GM19099 (cell line): ENCODE measurements around the gene NUP210.

Experiments
- POLR2A ChIP-seq: IDR thresholded peaks from 3 replicates; pipeline ENCODE4 v1.6.1; 2011; ENCODE audit warnings: low read depth; ENCODE audit not compliant: insufficient read length; ENCODE audit errors: extremely low read depth

Gene NUP210

GRCh38 chr3:13279532-13279910 is 140.6 kb downstream of the NUP210 start:
- TF ChIP-seq POLR2A = no peak

- no peak for TF ChIP-seq POLR2A
Observed at GRCh38 chr3:13278783-13279531, 141.2 kb downstream of the NUP210 start.

GRCh38 chr3:13277860-13278531 is 142.1 kb downstream of the NUP210 start:
- TF ChIP-seq POLR2A = no peak

GRCh38 chr3:13277196-13277813 is 142.8 kb downstream of the NUP210 start:
- no peak for TF ChIP-seq POLR2A

- TF ChIP-seq POLR2A = no peak
Observed at GRCh38 chr3:13276438-13277195, 143.5 kb downstream of the NUP210 start.

GRCh38 chr3:13275376-13276005 is 144.6 kb downstream of the NUP210 start:
- TF ChIP-seq POLR2A = no peak

- TF ChIP-seq POLR2A = no peak
Observed at GRCh38 chr3:13274551-13275332, 145.4 kb downstream of the NUP210 start.

- no peak for TF ChIP-seq POLR2A
Observed at GRCh38 chr3:13274125-13274524, 146.0 kb downstream of the NUP210 start.

GRCh38 chr3:13273604-13274105 is 146.5 kb downstream of the NUP210 start:
- no peak for TF ChIP-seq POLR2A

GRCh38 chr3:13272831-13273603 is 147.1 kb downstream of the NUP210 start:
- no peak for TF ChIP-seq POLR2A

- TF ChIP-seq POLR2A = no peak
Observed at GRCh38 chr3:13269711-13270378, 150.3 kb downstream of the NUP210 start.

- TF ChIP-seq POLR2A = no peak
Observed at GRCh38 chr3:13268961-13269441, 151.1 kb downstream of the NUP210 start.

GRCh38 chr3:13268120-13268519 is 152.0 kb downstream of the NUP210 start:
- no peak for TF ChIP-seq POLR2A
